Neural cell (in vitro differentiated cells): Measurements from ENCODE around the gene GPR183. TPM values are rescaled to one million over a fixed set of nuclear protein-coding genes. Genes with fewer than 3 reads are reported as not detected.

Experiments
- H2AFZ ChIP-seq: fragments of 200-600, 300-800 bp; sonication (generic), shearing (Covaris generic); 2 replicates; pipeline ENCODE4 v1.6.0; 2014; ENCODE audit warnings: low read depth, mild to moderate bottlenecking, antibody characterized with exemption, low read length, moderate library complexity
- H3F3A ChIP-seq: fragments of 200-600 bp; shearing (Covaris generic); 2 replicates; pipeline ENCODE4 v1.6.1; 2016; ENCODE audit warnings: mild to moderate bottlenecking, moderate library complexity, mixed read lengths, antibody characterized with exemption, low read length; ENCODE audit not compliant: insufficient read depth, poor library complexity, severe bottlenecking
- H3K27ac ChIP-seq: fragments of 200-600, 300-800 bp; sonication (generic), shearing (Covaris generic); 2 replicates; pipeline ENCODE4 v1.5.1; 2014; ENCODE audit warnings: mild to moderate bottlenecking, low read length, moderate library complexity
- H3K27me3 ChIP-seq: fragments of 300-800, 200-600 bp; sonication (generic), shearing (Covaris generic); 2 replicates; pipeline ENCODE4 v1.6.0; 2014; ENCODE audit warnings: mild to moderate bottlenecking, low read depth, low read length, moderate library complexity; ENCODE audit not compliant: insufficient read depth
- H3K36me3 ChIP-seq: fragments of 300-800, 200-600 bp; sonication (generic), shearing (Covaris generic); 2 replicates; pipeline ENCODE4 v1.5.1; 2014; ENCODE audit warnings: mild to moderate bottlenecking, antibody characterized with exemption, low read length, moderate library complexity; ENCODE audit not compliant: insufficient read depth
- H3K4me2 ChIP-seq: fragments of 300-800, 200-600 bp; sonication (generic), shearing (Covaris generic); 2 replicates; pipeline ENCODE4 v1.6.0; 2014; ENCODE audit warnings: mild to moderate bottlenecking, low read length
- H3K4me3 ChIP-seq: fragments of 300-800, 200-600 bp; sonication (generic), shearing (Covaris generic); 2 replicates; pipeline ENCODE4 v1.5.1; 2014; ENCODE audit warnings: mild to moderate bottlenecking, low read length, moderate library complexity
- H3K79me2 ChIP-seq: fragments of 200-600 bp; shearing (Covaris generic); replicated peaks from 2 replicates; pipeline ENCODE4 v1.6.0; 2014; ENCODE audit warnings: mild to moderate bottlenecking, low read length, moderate library complexity; ENCODE audit not compliant: insufficient read depth
- H3K9ac ChIP-seq: fragments of 300-800, 200-600 bp; sonication (generic), shearing (Covaris generic); 2 replicates; pipeline ENCODE4 v1.6.1; 2016; ENCODE audit warnings: mild to moderate bottlenecking, low read length, mixed read lengths
- H3K9me2 ChIP-seq: fragments of 200-600 bp; shearing (Covaris generic); 2 replicates; pipeline ENCODE4 v1.6.1; 2016; ENCODE audit warnings: mild to moderate bottlenecking, low read length, mixed read lengths; ENCODE audit not compliant: insufficient read depth
- H3K9me3 ChIP-seq: fragments of 200-600, 300-800 bp; sonication (generic), shearing (Covaris generic); 2 replicates; pipeline ENCODE4 v1.6.1; 2016; ENCODE audit warnings: mild to moderate bottlenecking, mixed run types, low read length, moderate library complexity, mixed read lengths
- H4K20me1 ChIP-seq: fragments of 200-600 bp; shearing (Covaris generic); 2 replicates; pipeline ENCODE4 v1.6.1; 2016; ENCODE audit warnings: mild to moderate bottlenecking, mixed run types; ENCODE audit not compliant: insufficient read depth
- CTCF ChIP-seq: fragments of 450-650 bp; IDR thresholded peaks from 2 replicates; pipeline ENCODE4 v1.5.1; 2014; ENCODE audit warnings: antibody characterized with exemption, mild to moderate bottlenecking, moderate library complexity; ENCODE audit not compliant: poor library complexity, severe bottlenecking
- EP300 ChIP-seq: fragments of 450-650 bp; conservative IDR thresholded peaks from 2 replicates; pipeline ENCODE4 v1.6.1; 2014; ENCODE audit warnings: antibody characterized with exemption, mild to moderate bottlenecking, moderate library complexity; ENCODE audit not compliant: poor library complexity, severe bottlenecking
- EZH2 ChIP-seq: fragments of 200-600, 300-800 bp; shearing (Covaris generic), sonication (generic); IDR thresholded peaks from 2 replicates; pipeline ENCODE4 v1.6.1; 2014; ENCODE audit warnings: antibody characterized with exemption, low read length, borderline replicate concordance, mild to moderate bottlenecking; ENCODE audit not compliant: insufficient read depth, poor library complexity, severe bottlenecking
- MXI1 ChIP-seq: fragments of 450-650 bp; conservative IDR thresholded peaks from 2 replicates; pipeline ENCODE4 v1.6.1; 2014; ENCODE audit warnings: antibody characterized with exemption, mild to moderate bottlenecking; ENCODE audit not compliant: poor library complexity, severe bottlenecking
- POLR2AphosphoS5 ChIP-seq: IDR thresholded peaks from 2 replicates; pipeline ENCODE4 v1.6.1; 2012
- RAD21 ChIP-seq: fragments of 450-650 bp; conservative IDR thresholded peaks from 2 replicates; pipeline ENCODE4 v1.6.1; 2014; ENCODE audit warnings: antibody characterized with exemption, mild to moderate bottlenecking, moderate library complexity
- SMC3 ChIP-seq: fragments of 450-650 bp; conservative IDR thresholded peaks from 2 replicates; pipeline ENCODE4 v1.6.1; 2014; ENCODE audit warnings: antibody characterized with exemption, mild to moderate bottlenecking, moderate library complexity; ENCODE audit not compliant: poor library complexity
- TAF1 ChIP-seq: IDR thresholded peaks from 2 replicates; pipeline ENCODE4 v1.6.1; 2012; ENCODE audit warnings: low read depth
- polyA plus RNA-seq: library from polyadenylated mRNA; depleted of rRNA; stranded (reverse); fragments of >200 nt; gene quantifications from 2 replicates; pipeline ENCODE4 v1.2.3, GENCODE V29; 2014
- TF ChIP-seq, protein P1 (sequence below): IDR thresholded peaks from 2 replicates; pipeline ENCODE4 v1.6.1; 2012; ENCODE audit warnings: borderline replicate concordance

The GPR183 gene
- polyA plus RNA-seq, 1 donor from 2014 or later = not detected

GRCh38 chr13:99258946-99259345 lies 48.3 kb downstream of the GPR183 start:
- Histone ChIP-seq H3K4me2 (no peak overlapping the region), H3K9ac (no peak overlapping the region), H3K9me3 (no peaks in the 10 kb centered on the region), H3K27ac (no peak overlapping the region), H3K9me2 (no peaks in the 10 kb centered on the region), H4K20me1 (no peaks in the 10 kb centered on the region), H3K4me3 (no peak overlapping the region), H3F3A (no peaks in the 10 kb centered on the region), H3K36me3 (no peaks in the 10 kb centered on the region), H3K27me3 (no peaks in the 10 kb centered on the region), H3K79me2 (no peaks in the 10 kb centered on the region), H2AFZ (no peak overlapping the region)
- TF ChIP-seq CTCF (no peak), TAF1 (no peak), EP300 (no peak), SMC3 (no peak), RAD21 (no peak), MXI1 (no peak), EZH2 (no peak), POLR2AphosphoS5 (no peak)

GRCh38 chr13:99258210-99258860 lies 48.9 kb downstream of the GPR183 start, which contains the start of gene GPR18:
Gene GPR18, minus strand, starts transcription at chr13:99258379. Its CDS starts 2,507 bp downstream, at chr13:99255872.
- no peaks in the 10 kb centered on the region for H3F3A ChIP-seq
- no peaks in the 10 kb centered on the region for H4K20me1 ChIP-seq
- no peak within 1 kb of the TSS for H2AFZ ChIP-seq
- no peak within 1 kb of the TSS for H3K9ac ChIP-seq
- no peaks in the 10 kb centered on the region for H3K79me2 ChIP-seq
- no peaks in the 10 kb centered on the region for H3K36me3 ChIP-seq
- H3K9me2 ChIP-seq = no peaks in the 10 kb centered on the region
- TF ChIP-seq CTCF = no peak
- TF ChIP-seq EZH2 = no peak
- TF ChIP-seq MXI1 = no peak
- no peak for TF ChIP-seq EP300
- no peak for TF ChIP-seq RAD21
- no peak for TF ChIP-seq SMC3
- TF ChIP-seq POLR2AphosphoS5 = no peak
- TF ChIP-seq, protein P1, sequence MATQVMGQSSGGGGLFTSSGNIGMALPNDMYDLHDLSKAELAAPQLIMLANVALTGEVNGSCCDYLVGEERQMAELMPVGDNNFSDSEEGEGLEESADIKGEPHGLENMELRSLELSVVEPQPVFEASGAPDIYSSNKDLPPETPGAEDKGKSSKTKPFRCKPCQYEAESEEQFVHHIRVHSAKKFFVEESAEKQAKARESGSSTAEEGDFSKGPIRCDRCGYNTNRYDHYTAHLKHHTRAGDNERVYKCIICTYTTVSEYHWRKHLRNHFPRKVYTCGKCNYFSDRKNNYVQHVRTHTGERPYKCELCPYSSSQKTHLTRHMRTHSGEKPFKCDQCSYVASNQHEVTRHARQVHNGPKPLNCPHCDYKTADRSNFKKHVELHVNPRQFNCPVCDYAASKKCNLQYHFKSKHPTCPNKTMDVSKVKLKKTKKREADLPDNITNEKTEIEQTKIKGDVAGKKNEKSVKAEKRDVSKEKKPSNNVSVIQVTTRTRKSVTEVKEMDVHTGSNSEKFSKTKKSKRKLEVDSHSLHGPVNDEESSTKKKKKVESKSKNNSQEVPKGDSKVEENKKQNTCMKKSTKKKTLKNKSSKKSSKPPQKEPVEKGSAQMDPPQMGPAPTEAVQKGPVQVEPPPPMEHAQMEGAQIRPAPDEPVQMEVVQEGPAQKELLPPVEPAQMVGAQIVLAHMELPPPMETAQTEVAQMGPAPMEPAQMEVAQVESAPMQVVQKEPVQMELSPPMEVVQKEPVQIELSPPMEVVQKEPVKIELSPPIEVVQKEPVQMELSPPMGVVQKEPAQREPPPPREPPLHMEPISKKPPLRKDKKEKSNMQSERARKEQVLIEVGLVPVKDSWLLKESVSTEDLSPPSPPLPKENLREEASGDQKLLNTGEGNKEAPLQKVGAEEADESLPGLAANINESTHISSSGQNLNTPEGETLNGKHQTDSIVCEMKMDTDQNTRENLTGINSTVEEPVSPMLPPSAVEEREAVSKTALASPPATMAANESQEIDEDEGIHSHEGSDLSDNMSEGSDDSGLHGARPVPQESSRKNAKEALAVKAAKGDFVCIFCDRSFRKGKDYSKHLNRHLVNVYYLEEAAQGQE = no peak
- no peak for TF ChIP-seq TAF1
- H3K27me3 ChIP-seq = no peaks in the 10 kb centered on the region
- H3K27ac ChIP-seq = no peak within 1 kb of the TSS
- no peaks in the 10 kb centered on the region for H3K9me3 ChIP-seq
- no peak within 1 kb of the TSS for H3K4me2 ChIP-seq
- H3K4me3 ChIP-seq = no peak within 1 kb of the TSS
